HG03045 (cell line): ENCODE data around the gene SLC9A3.
A peak's percentile ranks its signal among the peaks of the same experiment; 100 is the strongest.
"Not testable (repeated sequence)": the region's sequence is repeated elsewhere in the genome, so short reads cannot be mapped to it uniquely, and the experiment has no call there.

Experiments used
- ATAC-seq: cut with Tn5 transposase; IDR thresholded peaks from one replicate; pipeline ENCODE4 v1.9.1; 2021; ENCODE audit warnings: mild to moderate bottlenecking, moderate library complexity; ENCODE audit not compliant: unreplicated experiment

SLC9A3 gene

DNA sequence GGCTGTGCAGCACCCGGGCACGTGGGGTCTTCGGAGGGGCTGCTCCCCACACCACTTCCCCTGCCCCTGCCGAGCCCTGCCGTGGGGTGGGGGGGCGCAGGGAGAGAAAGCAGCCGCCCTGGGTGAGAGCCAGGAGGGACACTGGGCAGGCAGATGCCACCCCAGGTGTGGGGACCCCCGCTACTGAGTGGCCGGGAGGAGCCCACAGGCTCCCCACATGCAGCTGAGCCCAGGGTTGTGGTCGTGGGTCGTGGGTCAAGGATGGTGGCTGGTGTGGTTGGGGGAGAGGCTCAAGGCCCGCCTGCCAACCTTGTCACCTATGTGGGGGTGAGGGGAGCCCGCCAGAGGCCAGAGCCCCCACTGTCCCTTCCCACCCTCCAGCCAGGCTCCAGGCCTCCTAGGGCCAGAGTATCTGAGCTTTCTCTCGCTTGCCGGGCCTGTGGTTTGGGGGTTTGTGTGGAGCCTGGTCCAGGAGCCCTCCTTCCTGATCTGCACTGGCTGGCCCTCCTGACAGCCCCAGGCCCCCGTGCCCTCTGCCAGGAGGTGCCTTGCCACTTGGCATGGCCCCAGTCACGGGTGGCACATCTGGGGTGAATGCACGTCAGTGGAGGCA is 45.8 kb downstream of the SLC9A3 start:
- no peak for ATAC-seq

DNA sequence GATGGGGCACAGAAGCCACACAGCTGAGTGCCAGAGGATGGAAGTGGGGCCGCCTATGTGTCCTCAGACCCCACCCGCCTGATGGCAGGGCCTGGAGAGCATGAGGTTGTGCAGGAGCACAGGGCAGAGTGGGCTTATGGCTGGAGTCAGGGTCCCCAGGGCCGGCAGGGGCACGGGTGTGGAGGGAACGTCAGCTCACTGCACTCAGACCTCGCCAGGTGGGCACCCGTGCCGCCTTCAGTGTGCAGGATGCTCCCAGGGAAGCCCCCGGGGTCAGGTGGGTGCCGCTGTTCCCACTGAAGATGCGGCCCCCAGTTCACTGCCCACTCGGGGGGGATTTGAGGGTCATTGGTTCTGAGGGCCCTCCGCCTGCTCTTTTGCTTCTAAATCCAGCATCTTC is 46.4 kb downstream of the SLC9A3 start:
- ATAC-seq: no peak

DNA sequence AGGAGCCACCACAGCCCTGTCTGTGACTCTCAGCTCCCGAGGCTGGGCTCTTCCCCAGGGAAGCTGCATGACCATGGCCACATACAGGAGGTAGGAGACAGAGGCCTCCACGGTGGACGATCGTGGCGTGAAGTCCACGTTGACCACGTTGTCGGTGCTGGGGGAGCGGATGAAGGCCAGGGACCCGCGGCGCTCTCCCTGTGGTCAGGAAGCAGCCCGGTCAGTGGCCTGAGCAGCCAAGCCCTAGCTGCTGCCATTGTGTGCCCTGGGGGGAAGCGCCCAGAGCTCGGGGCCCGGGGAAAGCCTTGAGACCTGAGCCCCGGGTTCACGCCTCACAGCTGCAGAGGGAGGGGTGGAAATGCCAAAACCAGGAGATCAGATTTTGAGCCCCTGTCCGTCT is 47.0 kb downstream of the SLC9A3 start:
- ATAC-seq: no peak

DNA sequence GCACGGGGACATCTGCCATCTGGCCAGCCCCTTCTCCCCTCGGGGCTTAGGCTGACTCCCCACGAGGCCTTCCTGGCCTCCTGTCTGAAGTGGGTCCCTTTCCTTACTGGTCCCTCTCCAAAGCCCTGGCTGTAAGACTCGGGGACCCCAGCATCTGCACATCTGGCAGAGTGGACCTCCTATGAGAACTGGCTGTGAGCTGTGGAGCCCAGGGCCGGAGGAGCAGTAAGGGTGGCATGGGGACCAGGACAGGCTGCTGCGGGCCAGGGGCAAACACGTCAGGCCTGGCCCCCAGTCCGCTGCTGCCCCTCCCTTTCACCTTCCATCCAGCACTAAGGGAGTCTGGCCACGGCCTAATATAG is 47.5 kb downstream of the SLC9A3 start:
- ATAC-seq: no peak

DNA sequence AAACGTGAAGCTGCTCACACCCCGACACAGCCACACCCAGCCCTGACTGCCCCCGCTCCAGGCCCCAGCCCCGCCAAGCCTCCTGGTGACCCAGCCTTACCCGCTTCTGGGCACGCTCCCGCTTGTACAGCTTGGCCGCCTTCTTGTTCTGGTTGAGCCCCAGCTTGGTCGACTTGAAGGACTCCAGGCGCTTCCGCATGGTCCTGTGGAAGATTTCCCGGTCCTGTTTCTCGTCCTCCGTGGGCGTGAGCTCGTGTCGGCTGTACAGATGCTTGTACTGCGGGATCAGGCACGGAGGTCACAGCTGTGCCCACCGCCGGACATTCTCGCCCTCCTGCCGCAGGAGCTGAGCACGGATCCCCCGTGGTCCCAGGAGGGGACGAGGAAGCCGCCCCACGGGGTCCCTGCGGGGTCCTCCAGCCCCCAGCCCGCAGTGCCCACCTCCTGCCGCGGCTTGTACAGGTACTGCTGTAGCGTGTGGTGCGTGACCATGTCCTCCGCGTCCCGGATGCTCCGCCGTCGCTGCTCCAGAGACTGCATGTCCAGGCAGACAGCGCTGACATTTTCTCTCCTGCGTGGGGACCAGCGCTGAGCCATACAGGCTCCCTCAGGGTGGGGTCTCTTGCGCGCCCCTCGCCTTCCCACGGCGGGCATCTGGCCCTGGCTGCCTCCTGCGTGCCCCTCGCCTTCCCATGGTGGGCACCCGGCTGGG is 48.0 kb downstream of the SLC9A3 start:
- ATAC-seq: no peak

DNA sequence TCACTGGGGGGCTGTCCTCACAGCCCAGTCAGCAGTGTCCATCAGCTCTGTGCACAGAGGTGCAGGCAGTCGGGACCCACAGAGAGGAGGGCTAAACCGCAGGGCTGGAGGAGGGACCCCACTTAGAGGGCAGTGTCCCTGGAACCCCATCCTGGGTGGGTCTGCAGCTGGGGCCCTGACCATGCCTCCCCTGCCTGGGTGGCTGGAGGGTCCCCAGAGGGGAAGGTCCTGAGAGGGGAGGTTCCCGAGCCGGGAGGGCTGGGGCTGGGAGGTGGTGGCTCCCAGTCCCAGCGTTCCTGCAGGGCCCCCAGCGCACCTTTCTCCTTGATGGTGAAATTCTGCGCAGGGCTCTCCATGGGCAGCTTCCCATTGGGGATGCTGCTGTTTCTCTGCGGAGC is 48.5 kb downstream of the SLC9A3 start:
- ATAC-seq: no peak

DNA sequence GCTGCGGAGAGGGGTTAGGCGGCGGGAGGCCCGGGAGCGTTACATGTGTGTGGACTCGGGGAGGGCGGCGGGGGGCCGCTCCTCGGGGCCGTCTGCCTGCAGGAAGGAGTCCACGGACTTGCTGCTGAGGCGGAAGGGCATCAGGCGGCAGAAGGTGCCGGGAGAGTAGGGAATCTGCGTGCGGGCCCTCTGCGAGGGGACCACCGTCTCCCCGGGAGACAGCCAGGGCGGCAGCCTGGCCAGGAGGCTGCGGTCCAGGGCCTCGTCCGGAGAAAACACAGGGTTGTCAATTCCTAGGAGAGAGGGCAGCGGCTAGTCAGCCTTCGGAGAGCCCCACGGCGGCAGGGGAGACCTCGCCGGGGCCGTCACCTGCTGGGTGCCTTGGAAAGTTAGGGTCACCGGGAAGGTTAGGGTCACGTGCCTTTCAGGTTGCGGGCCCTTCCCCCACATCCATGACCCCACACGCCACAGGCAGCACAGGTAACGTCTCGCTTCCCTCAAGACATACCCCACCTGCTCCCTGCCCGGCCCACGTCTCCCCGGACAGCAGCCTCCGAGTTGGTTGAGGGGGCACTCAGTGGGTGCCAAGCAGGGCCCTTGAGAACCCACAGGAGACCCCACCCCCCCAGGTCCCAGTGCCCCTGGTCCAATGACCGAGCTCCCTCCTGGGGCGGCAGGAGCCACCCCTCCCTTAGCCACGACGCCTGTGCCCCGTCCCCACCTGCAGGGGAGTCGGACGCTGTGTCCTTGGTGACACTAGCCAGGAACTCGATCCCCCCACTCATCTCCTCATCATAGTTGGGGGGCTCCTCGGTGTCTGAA is 49.2 kb downstream of the SLC9A3 start:
- no peak for ATAC-seq

DNA sequence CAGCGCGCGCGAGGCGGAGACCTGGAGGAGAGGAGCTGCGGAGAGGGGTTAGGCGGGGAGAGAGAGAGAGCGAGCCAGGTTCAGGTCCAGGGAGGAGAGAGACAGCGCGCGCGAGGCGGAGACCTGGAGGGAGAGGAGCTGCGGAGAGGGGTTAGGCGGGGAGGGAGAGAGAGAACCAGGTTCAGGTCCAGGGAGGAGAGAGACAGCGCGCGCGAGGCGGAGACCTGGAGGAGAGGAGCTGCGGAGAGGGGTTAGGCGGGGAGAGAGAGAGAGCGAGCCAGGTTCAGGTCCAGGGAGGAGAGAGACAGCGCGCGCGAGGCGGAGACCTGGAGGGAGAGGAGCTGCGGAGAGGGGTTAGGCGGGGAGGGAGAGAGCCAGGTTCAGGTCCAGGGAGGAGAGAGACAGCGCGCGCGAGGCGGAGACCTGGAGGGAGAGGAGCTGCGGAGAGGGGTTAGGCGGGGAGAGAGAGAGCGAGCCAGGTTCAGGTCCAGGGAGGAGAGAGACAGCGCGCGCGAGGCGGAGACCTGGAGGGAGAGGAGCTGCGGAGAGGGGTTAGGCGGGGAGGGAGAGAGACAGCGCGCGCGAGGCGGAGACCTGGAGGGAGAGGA is 49.9 kb downstream of the SLC9A3 start:
- ATAC-seq: not testable (repeated sequence)

DNA sequence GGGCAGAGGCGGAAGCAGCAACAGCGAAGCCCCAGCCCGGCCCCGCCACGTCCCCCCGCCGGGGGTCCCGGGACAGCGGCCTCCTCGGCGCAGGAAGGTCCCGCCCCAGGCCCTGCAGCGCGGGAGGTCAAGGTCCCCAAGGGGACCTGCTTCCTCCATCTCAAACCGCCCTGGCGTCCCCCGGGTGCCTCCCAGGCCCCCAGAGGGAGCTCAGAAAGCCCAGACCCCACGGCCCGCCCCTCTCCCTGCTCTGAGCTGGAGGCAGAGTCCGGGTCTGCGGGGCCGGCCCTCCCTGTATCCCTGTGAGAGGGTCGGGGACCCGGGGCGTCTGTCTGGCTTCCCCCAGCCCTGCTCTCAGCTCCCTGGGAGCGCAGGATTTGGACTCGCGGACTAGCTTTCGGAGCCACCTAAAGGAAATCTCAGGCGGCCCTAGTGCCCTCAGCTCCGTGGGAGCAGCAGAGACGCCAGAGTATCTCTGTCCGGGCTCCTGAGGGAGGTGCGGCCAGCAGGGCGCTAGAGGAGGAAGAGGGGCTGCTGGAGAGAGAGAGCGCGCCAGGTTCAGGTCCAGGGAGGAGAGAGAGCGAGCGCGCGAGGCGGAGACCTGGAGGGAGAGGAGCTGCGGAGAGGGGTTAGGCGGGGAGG is 50.6 kb downstream of the SLC9A3 start:
- peak; percentile 16 for ATAC-seq

DNA sequence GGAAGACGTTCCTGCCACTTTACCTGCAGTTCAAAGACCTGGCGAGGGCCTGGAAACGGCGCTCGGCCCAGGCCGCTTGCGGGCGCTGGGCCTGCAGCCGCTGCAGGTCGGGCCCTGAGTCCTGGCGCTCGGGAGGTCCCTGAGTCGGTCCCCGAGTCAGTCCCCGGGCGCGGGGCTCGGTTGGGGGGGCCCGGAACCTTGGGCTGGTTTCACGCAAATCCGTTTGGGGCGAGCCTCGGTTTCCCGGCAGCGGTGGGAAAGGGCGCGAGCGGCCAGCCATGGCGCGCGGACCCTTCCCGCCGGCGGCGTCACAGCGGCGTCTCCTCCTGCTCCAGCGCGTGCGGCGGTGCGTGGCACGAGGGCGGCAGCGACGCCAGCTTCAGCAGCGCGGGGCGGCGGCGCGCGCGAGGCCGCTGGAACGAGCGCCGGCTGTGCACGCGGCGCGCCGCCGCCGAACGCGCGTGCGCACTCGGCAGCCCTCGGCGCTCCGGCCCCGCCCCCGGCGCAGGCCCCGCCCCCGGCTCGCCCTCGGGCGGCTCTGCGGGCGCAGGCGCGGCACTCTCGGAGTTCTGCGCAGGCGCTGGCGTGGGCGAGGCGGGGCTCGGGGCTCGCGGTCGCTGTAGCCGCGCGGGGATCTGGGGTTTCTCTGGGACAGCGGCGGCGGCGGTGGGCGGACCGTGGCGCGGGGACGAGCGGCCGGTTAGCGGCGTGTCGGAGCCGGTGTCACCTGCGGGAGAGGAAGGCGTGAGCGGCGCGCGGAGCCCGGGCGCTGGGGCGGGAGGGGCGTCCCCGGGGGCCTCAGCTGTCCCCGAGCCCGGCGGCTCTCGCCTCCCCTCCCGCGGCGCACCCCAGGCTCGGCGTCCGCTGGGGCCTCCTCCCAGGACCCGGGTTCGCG is 51.3 kb downstream of the SLC9A3 start:
- peak; percentile 72 for ATAC-seq

DNA sequence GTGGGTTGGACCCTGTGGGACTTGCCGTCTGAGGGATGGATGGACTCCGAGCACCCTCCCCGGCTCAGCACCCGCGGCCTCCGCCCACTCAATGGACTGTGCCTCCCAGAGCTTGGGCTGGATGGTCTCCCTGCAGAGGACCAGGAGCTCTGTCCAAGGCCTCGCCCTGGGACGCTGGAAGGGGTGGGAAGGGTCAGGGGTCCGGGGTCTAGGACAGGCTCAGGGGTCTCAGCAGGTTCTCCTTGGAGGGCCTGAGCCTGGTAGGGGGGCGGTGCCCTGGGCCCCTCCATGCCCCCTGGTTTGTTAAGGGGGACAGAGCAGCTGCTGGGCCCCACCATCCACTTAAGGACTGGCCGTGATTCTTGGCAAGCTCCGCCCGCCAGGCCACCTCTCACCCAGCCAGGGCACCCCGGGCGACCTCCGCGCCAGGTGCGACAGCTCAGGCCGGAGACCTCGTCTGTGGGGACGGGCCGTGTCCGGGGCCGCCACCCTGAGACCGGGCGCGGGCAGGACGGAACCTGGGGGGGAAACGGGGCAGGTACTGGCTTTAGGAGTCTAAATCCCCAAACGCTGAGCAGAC is 52.1 kb downstream of the SLC9A3 start:
- ATAC-seq: peak; percentile 18

DNA sequence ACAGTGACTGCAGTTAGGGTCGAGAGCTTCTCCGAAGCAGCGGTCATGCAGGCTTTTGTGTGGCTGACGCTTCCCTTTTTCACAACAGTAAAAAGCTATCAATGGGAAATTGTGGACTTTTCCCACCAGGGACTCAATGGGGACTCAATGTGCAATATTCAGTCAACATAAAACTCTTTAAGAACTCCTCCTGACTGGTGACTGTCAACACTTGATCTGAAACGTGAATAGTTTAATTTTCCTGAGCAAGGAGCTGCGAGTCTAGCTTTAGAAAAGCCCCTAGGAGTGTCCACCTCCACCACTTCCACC is 52.5 kb downstream of the SLC9A3 start:
- no peak for ATAC-seq

DNA sequence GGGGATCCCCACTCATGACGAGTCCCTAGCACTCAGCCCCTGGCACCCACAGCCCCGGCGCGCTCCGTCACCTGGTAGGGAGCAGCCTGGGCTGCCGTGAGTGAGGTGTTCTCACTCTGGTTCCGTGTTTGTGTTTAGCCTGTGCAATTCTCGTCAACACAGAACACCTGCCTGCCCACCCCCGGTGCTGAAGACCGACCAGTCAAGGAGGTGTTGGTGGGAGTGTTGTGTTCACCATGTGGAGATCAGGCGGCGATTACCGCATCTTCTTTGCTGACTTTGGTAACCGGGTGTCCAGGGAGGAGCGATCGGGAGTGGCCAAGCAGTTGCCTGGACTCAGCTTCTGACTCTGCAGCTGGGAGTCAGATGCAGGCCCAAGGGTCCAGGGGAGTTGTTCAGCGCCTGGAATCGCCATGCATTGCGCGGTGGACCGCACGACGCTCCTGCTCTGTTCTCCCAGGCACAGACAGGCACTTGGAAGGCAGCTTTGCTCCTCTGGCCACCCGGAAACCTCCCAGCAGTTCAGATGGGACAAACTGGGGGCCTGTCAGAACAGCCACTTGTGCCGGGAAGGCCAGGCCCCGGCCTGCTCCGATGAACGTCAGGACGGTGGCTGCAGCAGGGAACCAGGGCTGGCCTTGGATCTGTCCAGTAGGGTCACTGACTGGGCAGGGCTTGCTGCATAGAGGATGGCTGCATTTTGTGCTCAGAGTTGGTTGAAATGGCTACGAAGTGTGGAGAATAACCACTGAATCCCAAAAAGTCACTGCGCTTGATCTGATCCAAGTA is 53.1 kb downstream of the SLC9A3 start:
- no peak for ATAC-seq

DNA sequence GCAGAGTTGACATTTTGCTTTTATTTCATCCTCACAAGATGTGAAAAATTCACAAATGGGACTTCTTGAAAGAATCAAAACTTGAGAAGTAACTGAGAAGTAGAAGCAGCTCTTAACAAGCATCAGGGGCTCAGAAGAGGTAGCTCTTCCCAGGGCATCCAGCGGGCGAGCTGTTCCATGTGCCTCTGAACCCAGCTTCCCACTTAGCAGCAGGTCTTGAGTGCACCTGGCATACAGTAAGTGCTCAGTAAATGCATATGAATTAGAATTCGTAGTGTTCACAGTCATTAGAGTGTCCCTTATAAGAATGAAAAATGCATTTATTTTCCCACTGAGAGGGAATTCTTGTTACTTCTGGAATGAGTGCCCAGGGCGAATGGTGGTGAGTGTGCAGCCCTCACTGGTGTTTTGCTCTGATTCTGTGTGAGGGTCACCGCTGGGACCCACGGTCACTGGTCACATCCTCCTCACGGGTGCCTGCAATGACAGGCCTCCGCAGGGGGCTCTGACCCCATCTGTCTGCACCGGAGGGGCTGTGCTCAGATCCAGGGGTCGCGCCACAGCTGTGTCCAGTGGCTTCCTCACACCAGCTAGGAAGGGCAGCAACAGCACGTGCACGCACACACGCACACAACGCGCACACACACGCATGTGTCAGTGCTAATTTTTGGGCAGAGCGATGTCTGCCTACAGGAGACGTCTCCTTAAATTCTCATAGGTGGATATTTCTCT is 54.3 kb downstream of the SLC9A3 start:
- ATAC-seq: no peak

DNA sequence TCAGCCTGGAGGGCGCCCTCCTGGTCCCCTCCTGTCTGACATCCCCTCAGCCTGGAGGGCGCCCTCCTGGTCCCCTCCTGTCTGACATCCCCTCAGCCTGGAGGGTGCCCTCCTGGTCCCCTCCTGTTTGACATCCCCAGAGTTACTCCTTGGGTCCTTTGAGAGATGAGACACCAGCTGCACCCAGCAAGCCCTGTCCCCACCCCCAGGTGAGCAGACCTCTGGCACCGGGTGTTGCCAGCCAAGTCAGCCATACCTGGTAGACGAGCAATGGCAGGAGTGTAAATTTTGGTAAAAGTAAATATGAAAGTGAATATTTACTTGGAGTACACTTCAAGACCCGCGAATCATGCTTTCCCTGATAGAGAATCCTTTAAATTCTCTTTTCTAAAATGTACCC is 55.8 kb downstream of the SLC9A3 start:
- ATAC-seq: no peak

DNA sequence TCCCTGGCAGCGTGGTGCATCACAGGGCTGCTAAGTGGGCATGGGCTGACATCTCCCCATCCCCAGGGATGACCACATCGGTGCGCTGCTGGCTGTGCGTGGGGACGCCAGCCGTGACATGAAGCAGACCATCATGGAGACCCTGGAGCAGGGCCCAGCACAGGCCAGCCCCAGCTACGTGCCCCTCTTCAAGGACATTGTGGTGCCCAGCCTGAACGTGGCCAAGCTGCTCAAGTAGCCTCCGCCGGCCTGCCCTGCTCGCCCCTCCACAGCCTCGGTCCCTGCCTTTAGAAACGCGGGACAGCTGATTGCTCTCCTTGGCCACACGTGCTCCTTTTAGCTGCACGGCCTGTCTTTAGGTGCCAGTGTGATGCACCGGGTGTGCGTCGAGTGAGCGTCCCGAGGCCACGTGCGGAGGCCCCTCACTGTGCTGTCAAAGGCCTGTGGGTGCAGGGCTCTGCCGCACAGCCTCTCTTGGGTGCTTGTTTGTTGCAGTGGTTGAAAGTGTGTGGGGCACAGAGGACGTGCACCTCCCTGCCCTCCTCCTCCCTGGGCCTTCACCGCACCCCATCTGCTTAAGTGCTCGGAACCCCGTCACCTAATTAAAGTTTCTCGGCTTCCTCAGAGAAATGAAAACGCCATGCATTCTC is 57.5 kb downstream of the SLC9A3 start:
- ATAC-seq: no peak

DNA sequence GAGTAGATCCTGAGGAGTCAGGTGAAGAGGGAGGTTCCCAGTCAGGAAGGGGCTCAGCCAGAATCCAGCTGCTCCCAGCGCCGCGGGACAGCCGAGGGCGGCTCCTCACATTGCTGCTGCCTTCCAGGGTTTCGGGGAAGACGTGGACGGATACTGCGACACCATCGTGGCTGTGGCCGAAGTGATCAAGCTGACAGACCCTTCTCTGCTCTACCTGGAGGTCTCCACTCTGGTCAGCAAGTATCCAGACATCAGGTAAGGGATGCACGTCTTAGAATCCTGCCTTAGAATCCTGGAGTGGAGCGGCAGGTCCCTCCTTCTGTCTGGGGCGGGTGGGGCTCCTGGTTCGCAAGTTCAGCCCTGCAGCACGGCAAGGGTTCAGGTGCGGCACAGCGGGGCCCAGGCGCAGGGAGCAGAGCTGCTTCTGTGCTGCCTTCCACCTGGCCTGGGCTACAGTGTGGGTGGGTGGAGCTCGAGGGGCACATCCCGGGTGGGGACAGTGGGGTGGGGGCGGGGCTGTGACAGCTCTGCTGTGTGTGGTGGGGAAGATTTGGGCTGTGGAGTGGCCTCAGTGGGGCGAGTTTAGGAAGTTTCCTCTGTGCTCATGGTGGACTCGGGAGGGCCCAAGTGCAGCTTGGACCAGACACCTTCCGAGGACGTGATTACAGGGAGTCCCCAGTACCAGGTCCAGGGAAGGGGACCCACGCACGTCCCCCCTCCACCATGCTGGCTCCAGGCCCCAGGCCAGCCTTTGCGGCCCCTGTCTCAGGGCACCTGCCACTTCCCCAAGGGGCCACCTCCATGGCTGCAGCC is 58.5 kb downstream of the SLC9A3 start:
- no peak for ATAC-seq
